Activated CD8-positive, alpha-beta memory T cell treated with anti-CD3 and anti-CD28 coated beads, Interleukin-2, amount 50 U/mL, for 1 hour (primary cell): ENCODE measurements around the gene ADGRG3.

ENCODE experiments used
- DNase-seq: peaks from one replicate; pipeline ENCODE4 v3.0.0-alpha.2; 2020; ENCODE audit errors: extremely low read depth

ADGRG3 gene

DNA sequence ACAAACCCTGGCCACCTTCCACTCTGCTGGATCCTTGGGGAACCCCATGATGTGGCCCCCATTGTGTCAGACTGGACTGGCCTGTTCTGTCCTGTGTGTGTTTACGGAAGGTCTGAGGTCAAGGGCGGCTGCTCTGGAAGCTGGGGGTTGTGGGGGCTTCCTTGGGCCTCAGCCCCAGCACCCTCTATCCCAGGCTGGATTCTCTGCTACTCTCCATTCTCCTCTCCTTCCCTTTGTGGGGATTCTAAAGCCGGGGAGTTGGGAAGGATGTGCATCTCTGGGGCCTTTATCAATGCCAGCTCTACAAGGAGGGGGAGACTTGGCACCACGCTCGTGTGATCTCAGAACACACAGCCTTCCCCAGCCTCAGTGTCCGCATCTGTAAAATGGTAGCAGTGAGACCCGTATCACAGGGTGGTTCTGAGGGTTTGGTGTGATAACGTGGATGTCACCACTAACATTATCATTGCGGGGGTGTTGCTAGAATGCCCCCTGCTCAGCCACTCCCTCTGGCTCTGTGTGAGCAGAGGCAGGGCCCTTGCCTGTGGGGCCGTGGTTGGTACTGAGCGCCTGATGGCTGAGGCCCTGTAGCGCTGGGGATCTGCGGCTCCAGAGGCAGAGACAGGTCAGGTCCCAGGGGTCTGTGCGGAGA lies 21.6 kb upstream of the ADGRG3 start:
- no peak for DNase-seq

DNA sequence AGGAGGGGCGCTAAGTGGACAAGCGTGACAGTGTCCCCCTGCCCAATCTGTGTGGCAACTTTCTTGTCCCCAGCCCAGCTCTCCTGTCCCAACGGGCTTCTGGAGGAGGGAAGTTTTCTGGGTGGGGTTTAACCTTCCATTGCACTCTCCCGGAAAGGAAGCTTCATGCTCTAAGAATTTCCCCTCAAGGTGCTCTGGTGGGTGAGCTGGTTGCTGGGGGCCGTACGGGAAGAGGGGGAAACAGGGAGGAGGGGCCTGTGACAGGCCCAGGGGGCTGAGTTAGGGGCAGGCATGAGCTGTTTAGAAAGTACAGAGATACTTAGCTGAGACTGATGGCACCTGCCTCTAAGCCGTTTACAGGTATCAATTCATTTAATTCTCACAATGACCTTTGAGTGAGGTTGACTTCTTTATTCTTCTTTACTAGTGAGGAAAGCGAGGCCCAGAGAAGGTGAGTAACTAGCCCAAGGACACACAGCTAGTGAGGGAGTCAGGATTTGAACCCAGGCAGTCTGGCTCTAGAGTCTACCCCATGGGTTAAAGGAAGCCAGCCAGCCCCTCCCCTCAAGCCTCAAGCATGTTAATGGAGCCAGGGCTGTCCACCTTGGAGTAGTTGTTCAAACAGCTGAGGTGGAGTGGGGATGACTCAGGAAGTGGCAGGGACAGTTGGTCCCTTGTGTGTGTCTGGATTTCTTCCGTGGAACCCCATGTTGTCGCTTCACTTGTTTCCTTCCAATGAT lies 20.8 kb upstream of the ADGRG3 start:
- no peak for DNase-seq

DNA sequence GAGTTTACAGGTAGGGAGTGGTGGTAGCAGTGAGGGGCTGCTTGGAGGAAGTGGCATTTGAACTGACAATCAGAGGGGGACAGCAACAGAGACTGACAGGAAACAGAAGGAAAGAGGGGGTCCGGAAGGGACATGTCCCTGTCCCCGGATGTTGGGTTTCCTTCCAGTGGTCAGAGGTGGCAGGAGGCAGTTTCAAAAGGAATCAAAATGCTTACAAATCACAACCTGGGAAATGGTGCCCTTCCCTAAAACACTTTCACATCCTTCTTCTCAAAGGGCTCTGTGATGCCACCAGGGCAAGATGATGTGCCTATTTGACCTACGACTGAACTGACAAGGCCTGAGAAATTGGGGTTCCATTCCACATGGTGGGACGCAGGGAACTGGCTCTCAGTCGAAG lies 20.0 kb upstream of the ADGRG3 start:
- DNase-seq, result no peak

DNA sequence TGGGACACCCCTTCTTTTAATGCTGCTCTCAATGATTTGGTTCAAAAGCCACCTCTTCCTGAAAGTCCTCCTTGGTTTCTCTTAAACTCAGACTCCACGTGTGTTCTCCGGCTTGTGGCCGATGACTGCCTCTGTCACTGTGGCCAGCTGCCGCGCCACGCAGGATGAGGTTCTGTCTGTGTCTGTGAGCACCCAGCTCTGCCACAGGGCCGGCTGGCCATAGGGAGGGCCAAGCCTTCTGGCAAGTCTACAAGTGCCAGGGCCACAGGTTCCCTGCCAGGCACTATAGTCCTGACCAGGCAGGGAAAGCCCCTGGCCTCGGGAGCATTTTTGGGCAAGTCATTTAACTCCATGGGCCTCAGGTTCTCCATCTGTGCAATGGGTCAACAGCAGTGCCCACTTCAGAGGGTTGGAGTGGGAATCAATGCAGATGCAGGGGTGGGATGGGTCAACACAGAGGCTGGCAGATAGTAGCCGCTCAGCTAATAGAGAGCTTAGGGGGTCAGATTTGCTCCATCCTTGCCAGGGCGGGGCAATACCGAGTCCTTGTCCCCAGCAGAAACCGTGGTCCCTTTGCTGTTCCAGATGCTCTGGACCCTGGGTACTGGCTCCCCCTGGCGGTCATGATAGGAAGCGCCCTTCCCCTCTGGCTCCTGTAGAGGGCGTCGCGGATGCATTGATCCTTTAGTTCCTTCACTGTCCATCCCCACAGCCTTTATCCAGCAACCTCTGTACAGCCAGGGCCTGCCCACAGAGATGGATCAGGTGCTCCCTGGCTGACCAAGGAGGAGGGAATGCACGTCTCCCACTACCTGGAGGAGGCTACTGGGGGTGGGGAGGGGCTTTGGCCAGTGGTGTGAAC lies 19.3 kb upstream of the ADGRG3 start:
- peak; percentile 67 for DNase-seq

DNA sequence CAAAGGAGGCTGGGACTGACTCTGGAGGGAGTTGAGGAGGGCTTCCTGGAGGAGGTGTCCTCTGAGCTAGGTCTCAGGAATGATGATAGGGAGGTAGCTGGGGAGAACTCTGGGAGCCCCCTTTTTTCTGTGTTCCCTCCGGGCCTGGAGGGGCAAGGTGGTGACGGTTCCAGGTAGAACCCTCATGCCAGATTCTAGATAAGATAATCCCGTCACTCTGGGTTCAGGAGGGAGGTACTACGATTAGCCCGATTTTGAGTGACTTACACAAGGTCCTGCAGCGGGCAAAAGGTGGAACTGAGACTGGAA lies 18.7 kb upstream of the ADGRG3 start:
- DNase-seq, result no peak

DNA sequence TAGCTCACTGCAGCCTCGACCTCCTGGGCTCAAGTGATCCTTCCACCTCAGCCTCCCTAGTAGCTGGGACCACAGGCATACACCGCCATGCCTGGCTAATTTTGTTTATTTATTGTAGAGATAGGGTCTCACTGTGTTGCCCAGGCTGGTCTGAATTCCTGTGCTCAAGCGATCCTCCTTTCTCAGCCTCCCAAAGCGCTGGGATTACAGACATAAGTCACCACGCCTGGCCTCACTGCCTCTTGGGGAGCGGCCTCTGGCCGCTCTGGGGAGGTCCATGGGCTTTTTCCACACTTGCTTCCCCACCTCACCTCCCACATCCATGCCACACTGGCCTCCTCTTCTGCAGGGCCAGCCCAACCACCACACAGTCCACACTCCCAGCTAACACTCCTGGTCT lies 18.3 kb upstream of the ADGRG3 start:
- no peak for DNase-seq

DNA sequence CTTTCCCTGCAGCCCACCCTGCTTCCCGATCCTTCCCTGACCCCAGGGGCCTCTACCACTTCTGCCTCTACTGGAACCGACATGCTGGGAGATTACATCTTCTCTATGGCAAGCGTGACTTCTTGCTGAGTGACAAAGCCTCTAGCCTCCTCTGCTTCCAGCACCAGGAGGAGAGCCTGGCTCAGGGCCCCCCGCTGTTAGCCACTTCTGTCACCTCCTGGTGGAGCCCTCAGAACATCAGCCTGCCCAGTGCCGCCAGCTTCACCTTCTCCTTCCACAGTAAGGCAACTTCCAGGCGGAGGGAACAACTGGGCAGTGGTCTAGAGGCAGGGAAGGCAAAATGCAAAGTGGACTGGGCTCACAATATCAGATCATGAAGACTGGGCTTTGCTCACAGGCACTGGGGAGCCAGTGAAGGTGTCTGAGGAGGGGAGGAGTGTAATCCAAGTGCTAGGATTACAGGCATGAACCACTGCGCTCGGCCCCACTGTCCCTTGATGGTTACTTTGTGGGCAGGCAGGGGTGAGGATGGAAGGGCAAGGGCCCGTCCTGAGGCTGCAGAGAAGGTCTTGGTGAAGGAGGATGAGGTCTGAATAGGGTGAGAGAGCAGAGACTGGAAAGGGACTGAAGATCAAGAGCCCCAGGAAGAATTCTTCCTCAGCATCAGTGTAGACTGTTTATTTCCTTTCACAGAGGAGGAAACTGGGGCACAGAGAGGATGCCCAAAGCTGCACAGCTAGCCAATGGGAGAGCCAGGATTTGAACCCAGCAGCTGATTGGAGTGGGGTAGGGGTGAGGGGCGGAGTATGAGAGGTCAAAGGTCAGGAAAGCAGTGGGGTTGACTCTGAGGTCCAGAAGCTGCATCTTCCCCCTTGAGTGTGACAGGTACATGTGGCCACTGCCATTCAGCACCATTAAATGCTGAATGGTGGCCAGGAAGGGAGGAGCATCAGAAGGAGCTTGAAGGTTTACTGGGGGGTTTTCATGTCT lies 16.5 kb upstream of the ADGRG3 start:
- no peak for DNase-seq

DNA sequence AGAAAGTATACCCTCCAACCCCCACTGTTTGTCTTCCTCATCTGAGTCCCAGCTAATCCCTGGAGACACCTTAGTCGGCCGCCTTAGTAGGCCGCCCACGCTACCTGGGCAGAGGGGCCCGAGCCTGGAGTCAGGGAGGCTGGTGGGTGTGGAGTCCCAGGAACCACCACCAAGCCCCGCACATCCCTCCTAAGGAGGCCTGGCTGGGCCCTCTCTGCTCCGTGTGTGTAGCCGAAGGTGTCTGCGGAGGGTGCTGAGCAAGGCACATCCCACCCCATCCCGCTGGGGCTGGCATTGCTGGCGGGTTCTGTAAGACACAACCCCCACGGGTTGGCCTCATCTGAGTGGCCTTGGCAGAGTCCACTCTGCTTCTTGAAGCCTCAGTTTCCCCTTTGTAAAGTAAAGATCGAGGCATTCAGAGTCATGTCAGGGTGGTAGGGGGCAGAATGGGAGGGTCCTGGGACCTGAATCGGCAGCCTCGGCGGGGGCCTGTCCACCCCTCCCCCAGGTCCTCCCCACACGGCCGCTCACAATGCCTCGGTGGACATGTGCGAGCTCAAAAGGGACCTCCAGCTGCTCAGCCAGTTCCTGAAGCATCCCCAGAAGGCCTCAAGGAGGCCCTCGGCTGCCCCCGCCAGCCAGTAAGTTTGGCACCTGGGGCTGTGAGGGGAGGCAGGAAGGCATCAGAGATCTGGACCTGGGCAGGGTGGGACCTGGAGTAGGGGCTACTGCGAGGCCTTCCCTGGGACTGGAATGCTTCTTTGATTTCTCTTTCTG lies 15.2 kb upstream of the ADGRG3 start:
- no peak for DNase-seq

DNA sequence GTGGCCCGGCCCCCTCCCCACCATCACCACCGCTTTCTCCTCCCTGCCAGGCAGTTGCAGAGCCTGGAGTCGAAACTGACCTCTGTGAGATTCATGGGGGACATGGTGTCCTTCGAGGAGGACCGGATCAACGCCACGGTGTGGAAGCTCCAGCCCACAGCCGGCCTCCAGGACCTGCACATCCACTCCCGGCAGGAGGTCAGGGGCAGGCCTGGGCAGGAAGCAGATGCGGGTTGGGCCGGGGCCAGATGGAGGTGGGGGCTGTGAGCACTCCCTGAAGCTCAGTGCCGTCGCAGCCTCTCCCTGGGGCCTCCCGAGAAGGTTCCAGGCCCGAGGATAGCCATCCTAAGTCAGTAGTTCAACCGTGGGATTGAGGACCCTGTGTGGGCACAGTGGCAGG lies 14.2 kb upstream of the ADGRG3 start:
- no peak for DNase-seq

DNA sequence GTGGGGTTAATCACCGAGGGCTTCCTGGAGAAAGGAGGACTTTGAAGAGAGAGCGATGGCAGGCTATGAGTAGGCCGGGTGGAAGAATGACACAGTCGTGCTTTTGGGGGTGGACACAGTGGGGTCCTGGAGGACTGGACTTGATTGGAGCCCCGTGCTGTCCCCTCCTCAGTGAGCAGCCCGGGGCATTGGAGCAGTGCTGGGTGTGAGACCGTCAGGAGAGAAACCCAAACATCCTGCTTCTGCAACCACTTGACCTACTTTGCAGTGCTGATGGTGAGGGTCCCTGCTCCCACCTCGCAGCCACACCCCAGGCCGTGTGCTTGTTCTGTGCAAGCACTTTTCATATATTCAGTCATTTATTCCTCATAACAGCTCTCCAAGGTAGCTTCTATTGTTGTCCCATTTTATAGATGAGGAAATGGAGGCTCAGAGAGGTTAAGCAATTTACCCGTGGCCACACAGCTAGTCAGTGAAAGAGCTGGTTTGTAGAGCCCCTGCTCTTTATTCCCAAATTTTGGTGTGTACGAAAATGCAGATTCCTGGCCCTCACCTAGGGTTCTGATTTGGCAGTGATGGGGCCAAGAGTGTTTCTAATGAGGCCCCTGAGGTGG lies 11.7 kb upstream of the ADGRG3 start:
- no peak for DNase-seq

DNA sequence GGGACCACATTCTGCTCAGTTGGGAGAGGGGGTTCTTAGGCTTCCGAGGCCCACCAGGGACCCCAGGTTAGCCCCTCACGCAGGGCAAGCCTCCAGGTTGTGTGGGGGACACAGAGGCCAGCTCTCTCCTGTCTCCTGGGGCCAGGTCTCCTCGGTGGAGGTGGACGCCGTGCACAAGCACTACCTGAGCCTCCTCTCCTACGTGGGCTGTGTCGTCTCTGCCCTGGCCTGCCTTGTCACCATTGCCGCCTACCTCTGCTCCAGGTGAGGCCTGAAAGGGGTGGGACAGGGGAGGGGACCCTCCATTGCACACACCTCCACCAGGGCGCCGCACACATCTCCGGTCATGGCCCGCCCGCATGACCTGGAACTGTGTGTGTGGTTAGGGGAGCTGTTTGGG lies 10.9 kb upstream of the ADGRG3 start:
- DNase-seq, result no peak

DNA sequence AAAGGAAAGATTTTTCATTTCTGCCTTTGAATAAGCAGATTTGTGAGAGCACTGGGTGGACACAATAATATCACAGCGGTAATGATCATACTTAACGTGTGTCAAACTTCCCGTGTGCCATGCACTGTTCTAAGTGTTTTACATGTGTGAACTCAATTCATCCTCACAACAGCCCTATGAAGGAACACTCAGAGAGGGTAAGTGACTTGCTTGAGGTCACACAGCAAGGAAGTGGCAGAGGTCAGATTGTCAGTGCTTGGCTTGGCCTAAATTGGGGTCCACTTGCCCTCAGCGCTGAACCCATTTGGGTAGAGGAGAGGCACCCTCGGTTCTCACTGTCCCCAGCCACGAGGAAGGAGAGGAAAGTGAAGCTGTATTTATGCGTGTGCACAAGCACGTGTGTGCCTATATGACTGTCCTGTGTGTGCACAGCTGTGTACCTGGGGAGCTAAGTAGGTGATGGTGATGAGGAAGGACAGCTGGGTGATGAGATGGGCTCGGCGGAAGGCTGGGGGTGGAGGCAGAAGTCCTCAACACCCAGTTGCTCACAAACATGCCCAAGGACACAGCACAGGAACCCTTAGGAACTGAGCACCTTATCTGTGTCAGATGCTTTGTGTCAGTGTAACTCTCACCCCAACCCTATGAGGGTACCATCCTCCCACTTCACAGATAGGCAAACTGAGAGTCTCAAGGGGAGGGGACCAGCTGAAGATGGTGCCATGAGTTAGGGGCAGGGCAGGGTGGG lies 9.8 kb upstream of the ADGRG3 start:
- no peak for DNase-seq

DNA sequence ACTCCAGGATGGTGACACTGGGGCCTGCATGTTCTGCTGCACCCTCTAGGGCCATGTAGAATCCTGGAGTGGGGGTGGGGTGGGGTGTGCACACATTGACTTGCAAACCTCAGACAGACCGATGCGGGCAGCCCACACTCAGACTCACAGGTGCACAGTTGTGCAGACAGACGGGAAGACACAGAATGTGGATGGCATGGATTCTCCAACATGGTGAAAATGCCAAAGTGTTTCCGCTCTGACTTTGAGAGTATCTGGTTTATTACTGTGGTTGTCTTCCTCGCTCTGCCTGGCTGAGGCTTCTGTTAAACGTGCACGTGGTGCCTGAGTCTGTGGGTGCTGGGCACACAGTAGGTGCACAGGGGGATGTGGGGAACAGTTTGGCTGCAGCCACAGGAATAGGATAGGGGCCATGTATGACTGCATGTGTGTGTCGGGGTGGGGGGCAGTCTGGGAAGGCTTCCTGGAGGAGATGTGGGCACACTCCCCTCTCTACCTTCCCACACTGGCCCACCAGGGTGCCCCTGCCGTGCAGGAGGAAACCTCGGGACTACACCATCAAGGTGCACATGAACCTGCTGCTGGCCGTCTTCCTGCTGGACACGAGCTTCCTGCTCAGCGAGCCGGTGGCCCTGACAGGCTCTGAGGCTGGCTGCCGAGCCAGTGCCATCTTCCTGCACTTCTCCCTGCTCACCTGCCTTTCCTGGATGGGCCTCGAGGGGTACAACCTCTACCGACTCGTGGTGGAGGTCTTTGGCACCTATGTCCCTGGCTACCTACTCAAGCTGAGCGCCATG lies 9.0 kb upstream of the ADGRG3 start:
- DNase-seq, result no peak

DNA sequence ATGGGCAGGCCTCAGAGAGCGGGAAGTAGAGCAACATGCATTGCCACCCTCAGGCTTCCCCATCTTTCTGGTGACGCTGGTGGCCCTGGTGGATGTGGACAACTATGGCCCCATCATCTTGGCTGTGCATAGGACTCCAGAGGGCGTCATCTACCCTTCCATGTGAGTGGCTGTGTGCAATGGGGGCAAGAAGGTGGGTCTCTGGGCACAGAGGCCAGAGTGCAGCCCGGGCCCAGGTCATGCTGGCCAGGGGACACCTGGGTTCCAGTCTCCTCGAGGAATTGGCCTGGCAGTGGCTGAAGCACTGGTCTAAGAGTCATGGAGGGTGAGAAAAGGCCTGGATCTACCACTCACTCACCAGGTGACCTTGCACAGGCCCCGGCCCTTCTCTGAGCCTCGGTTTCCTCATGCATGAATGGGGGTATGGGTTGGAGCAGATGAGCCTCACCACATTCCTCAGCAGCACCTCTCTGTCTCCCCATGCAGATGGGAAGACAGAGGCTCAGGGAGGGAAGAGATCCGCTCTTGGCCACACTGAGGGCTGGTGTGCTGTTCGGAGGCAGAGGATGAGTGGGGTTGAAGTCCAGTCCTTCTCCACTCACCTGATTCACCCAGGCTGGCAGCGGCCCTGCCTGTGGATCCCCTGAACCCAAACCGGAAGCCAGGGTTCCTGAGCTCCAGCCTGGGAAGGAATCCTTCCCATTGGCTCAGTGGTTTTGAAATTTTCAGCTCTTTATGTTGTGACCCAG lies 7.2 kb upstream of the ADGRG3 start:
- no peak for DNase-seq

DNA sequence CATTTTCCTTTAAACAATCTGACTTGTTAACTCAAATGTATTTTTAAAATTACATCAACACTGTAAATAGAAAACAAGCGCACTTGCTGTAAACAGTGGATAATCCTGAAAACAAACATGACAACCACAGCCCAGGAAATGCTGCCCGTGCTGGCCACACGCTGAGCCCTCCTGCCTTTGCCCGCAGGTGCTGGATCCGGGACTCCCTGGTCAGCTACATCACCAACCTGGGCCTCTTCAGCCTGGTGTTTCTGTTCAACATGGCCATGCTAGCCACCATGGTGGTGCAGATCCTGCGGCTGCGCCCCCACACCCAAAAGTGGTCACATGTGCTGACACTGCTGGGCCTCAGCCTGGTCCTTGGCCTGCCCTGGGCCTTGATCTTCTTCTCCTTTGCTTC lies 6.6 kb upstream of the ADGRG3 start:
- no peak for DNase-seq

DNA sequence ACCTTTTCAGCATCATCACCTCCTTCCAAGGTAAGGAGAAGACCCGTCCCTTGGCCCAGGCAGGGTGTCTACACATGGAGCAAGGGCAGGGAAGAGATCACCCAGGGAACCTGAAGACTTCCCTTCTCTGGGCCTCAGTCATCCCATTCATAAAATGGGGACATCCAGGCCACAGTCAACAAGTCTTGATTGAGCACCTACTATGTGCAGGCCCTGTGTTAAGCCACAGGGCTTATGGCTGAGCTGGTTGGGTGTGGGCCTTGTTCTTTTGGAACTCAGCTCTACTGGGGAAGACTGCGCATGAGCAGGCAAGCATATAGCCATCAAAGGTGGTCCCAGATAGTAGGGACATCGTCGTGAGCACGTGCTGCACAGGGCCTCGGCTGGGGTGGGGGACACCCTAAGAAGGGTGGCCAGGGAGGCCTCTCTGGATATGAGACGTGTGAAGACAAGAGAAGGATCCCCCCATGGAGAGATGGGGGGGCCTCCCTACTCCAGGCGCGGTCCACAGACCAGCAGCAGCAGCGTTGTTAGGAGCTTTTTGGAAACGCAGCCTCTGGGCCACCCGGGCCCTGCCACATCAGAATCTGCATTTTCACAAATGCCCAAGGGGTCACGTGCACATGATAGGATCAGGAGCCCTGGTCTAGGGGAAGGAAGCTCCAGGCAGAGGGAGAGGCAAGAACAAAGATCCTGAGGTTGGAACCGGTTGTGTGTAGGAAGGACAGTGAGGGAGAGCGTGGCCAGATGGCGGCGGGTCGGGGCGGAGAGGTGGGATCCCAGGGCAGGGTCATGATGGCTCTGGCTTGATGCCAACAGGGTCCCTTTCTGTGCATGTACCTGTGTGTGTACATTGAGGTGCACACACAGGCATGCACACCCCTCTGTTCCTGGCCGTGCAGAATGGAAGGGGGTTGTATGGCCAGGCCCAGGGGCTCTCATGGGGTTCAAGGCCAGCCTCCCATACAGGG lies 5.9 kb upstream of the ADGRG3 start:
- DNase-seq, result no peak

DNA sequence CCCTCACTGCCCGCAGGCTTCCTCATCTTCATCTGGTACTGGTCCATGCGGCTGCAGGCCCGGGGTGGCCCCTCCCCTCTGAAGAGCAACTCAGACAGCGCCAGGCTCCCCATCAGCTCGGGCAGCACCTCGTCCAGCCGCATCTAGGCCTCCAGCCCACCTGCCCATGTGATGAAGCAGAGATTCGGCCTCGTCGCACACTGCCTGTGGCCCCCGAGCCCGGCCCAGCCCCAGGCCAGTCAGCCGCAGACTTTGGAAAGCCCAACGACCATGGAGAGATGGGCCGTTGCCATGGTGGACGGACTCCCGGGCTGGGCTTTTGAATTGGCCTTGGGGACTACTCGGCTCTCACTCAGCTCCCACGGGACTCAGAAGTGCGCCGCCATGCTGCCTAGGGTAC lies 4.7 kb upstream of the ADGRG3 start:
- no peak for DNase-seq
